HG03469 (cell line): Measurements from ENCODE around the gene PLPPR1.
"Not testable (repeated sequence)": the region's sequence is repeated elsewhere in the genome, so short reads cannot be mapped to it uniquely, and the experiment has no call there.

Source experiments
- ATAC-seq: cut with Tn5 transposase; IDR thresholded peaks from one replicate; pipeline ENCODE4 v1.9.1; 2021; ENCODE audit warnings: mild to moderate bottlenecking, moderate library complexity, moderate number of reproducible peaks; ENCODE audit not compliant: unreplicated experiment

PLPPR1 gene

DNA sequence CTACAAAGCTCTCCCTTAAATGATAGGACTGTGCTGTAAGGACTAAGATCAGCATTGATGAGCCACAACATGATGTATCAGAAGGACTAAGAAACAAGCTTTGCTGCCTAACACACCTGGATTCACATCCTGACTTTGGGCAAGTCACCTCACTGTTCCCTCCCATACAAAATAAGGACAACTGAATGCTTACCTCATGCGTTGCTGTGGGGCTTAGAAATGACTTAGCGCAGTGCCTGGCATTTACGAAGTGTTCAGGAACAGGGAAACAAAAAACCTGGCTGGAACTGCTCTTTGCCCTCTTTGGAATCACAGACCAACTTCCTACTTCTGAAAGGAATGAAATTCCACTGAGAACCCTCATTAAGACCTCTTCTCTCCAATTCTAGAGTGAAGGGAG, 242.6 kb downstream of the PLPPR1 start:
- ATAC-seq: no peak

DNA sequence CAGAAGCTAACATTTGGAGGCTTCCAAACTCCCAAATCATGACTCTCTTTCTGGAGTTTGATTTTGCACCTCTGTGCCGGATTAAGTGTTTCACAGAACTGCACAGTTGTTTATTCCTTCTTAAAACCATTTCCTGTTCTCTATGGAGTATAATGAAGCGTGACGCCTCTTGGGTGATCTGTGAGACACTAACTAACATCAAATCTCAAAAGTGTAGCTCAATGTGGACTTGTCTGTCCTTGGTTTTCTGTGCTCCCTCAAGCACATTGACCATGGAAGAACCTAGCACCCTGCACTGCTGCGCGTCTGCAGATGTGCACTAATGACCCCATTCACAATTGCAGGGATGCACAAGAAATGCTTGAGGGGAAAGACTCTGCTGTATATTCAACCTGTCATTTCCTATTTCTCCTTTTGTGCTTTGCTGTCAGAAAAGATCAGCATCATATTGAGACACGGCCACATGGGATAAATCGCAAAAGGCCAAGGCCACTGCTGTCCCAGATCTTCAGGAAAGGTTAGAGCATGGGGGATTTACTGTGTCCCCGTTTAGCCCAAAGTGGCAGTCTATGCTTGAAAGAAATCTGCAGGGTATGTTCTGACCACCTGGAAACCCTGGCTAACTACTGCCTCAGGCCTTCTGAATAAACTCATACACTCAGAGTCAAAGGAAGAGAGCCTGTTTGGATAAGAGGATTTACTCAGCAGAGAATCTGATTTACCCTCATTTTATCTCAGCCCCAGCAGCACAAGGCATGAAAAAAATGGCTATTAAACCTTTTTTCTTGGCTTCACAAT, 246.6 kb downstream of the PLPPR1 start:
- ATAC-seq: no peak

GRCh38 chr9:101275769-101276250, 247.3 kb downstream of the PLPPR1 start:
- ATAC-seq: no peak

DNA sequence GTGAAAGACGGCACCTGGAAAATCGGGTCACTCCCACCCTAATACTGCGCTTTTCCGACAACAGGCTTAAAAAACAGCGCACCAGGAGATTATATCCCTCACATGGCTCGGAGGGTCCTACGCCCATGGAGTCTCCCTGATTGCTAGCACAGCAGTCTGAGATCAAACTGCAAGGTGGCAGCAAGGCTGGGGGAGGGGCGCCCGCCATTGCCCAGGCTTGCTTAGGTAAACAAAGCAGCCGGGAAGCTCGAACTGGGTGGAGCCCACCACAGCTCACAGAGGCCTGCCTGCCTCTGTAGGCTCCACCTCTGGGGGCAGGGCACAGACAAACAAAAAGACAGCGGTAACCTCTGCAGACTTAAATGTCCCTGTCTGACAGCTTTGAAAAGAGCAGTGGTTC, 262.5 kb downstream of the PLPPR1 start:
- ATAC-seq: not testable (repeated sequence)

- ATAC-seq: no peak
Measured at GRCh38 chr9:101299901-101300300, 271.4 kb downstream of the PLPPR1 start.

GRCh38 chr9:101307051-101307450, 278.5 kb downstream of the PLPPR1 start:
- no peak for ATAC-seq

DNA sequence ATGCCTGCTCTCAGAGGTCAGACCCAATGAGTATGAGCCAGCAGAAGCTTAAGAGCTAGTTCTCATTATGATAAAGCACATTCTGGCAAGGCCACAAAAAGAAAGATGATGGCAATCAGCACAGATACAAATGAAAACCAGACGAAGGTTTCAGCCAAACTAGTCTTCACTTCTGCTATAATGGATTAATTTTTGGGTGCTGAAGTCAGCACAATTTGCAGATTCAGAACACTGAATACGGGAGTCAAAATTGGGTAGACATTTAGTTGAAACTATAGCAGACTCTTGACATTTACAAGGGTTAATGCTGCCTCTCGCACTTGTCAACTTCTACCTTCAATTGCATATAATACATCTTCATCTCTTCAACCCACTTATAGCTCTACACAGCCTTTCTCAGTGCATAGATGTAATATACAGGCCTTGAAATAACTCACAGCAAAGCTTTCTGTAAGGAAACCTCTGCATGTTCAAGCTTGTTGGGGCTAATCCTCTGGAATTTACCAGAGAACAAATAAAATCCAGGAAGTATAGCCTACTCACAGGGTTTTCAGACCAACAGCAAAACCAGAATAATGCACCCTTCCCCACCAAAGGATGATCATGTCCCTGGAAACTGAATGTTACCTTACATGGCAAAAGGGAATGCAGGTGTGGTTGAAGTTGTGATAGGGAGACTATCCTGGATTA, 279.1 kb downstream of the PLPPR1 start:
- ATAC-seq: no peak

- ATAC-seq: no peak
Measured at GRCh38 chr9:101309139-101309538, 280.6 kb downstream of the PLPPR1 start.

DNA sequence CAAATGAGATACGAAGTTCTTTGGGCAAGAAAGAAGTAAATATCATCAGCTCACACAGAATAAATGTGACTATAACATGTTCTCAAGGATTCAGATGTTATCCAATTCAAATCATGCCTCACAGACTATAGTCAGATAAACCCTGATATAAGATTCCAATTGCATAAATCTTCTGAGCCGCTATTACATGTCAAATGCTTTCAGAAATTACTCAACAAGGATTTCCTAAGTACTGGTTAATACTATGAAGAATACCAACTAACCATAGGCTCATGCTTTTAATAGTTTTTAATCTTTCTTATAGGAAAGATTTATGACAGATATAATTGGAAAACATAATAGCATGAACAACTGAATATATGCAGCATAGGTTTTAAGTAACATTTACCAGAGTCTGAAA, 282.7 kb downstream of the PLPPR1 start:
- no peak for ATAC-seq

DNA sequence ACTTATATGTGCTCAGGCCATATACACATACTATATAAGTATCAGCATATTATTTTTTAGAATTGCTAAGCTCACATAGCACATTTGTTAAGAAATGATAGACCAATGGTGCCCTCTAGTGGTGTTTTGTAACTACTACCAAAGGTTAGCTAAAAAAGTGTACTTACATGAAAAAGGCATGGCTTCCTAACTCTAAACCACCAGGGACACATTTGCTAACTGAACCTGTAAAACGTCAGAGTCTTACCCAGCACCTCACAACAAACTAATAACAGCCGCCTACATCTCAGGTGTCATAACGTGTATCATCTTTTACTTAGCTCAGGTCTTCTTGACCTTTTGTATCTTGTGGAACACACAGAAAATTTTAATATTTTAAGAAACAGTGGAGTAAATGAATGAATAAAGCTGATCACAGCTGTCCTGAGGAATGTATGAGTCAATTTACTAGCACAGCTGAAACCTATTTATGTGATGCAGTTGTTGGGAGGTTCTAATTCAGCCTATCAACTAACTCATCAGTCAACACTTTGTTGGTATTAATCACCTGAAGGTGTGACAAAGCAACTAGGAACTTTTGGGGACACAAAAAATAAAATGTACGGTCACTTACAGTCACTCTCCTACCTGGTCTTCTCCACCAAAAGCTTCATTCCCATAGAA, 283.4 kb downstream of the PLPPR1 start:
- peak; percentile 88 for ATAC-seq

- no peak for ATAC-seq
Measured at GRCh38 chr9:101312661-101313060, 284.1 kb downstream of the PLPPR1 start.

DNA sequence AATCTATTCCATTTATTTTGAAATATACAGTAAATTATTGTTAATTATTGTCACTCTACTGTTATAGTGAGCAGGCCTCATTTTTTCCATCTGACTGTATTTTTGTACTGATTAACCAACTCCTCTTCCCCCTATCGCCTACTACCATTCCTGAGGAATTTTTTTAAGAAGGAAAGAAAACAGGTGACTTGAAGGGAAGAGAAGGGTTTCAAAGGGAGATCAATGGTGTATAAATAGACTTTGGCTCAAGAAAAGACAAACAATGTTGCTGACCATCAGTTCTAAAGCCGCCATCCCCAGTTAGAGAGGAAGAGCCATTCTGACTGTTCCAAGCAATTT, 286.6 kb downstream of the PLPPR1 start:
- ATAC-seq: no peak

GRCh38 chr9:101317735-101318134, 289.2 kb downstream of the PLPPR1 start:
- ATAC-seq: no peak

DNA sequence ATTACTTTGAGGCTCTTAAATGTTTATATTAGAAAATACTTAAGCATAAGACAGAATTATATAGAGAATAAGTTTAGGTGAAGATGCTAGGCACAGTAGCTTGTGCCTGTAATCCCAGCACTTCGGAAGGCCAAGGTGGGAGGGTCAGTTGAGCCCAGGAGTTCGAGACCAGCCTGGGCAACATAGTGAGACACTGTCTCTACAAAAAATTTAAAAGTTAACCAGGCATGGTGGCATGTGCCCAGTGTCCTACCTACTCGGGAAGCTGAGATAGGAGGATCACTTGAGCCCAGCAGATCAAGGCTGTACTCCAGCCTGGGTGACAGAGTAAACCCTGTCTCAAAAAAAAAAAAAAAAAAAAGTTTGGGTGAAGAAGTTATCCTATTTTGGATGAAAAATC, 294.6 kb downstream of the PLPPR1 start:
- no peak for ATAC-seq

DNA sequence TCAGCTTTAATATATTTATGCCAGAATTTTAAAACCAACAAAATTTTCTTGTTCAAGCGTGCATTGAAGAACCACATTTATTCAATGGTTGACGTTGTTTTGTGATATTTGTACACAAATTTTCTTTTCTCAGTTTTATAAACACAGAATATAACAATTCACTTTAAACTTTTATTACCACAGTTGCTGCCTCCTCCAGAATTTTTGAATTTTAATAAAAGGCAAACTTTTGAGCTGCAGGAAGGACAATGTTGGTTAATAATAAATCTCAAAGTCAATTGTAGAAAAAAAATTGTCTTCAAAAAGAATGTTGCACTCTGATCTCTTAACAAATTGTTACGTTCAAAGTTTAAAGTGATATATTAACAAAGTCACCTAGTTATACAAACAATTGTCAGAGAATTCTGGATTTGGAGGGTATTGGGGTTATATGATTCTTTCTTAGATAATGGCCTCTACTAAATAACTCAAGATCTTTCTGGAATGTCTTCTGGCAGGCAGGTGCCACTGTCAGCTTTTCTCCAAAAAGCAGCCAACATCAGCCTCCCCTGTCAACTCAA, 295.8 kb downstream of the PLPPR1 start:
- ATAC-seq: no peak

DNA sequence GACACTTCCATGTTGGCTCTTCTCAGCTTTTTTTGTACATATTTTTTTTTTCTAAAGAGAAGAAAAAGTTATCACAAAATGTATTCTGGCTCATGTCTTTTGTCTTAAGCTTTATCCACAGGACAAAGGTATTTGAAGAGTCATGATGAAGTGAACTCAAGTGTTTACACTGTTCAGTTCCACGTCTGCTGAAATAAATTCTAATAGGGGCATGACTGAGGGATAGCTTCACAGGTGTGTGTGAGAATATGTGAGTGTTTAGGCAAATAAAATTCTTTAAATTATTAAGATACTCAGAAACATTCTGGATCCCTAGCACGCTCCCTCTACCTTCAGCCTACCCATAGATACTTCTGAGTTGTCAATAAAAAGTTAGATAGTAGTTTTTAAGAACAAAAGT, 296.5 kb downstream of the PLPPR1 start:
- ATAC-seq: no peak

DNA sequence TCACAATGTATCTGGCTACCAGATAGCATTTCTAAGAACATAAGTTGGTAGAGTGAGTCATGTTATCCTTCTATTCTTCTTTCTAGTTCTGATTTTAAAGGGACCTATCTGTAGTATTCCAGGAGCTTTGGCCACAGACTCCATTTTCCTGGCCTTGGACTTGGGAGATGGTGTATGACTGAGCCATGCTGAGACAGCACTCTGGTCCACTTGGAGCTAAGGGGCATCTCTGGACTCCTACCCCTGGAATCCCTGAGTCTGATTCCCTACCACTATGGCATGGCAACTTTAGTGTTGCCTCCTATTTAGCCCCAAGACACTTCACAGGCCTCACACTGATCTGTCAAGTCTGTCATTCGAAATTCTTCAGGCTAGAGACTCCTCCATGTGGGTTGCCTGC, 297.5 kb downstream of the PLPPR1 start:
- ATAC-seq: no peak

DNA sequence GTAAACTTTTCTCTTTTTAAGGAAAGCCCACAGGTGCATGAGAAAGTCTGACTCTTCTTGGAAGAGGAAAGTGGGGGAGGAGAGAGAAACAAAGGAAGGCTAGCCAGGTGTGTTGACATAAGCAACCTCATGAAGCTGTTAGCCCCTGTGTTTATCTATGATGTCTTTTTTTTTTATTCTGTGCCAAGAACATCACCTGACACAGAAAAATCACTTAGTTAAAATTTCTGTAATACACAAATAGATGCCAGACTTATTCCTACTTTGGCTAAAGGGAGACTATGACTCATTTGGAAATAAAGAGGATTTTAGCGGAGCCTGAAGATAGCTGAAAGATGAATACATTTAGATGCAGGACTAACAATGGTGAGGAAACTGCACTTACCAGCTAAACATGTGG, 298.0 kb downstream of the PLPPR1 start:
- no peak for ATAC-seq

- ATAC-seq: not testable (repeated sequence)
Measured at GRCh38 chr9:101327422-101327909, 298.9 kb downstream of the PLPPR1 start.

DNA sequence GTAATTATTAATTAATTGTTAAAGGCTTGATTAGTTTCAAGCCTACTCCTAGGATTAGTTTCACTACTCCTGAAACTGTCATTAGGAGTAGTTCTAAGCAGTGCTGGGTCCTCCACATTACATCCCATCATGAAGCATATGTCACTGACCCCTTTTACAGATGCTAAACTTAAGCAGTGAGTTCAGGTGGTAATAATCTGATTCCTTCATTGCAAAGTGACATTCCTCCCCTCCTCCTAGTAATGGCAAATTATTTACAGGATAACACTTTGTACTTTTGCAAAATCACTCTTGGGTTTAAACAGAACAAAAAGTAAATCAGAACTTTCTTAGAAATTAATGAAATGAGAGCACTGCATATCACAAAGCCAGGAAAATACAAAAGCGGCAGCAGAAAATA, 303.8 kb downstream of the PLPPR1 start:
- ATAC-seq: no peak

DNA sequence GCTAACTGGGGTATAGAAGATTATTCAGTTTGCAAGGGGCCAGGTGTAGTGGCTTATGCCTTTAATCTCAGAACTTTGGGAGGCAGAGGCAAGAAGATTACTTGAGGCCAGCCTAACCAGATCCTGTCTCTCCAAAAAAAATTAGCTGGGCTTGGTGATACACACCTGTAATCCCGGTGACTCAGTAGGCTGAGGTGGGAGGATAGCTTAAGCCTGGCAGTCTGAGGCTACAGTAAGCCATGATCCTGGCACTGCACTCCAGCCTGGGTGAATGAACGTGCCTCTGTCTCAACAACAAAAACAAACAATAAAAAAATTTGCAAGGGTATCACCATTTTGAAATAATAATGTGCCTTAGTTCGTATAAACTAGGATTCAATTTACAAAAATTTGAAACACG, 305.0 kb downstream of the PLPPR1 start:
- no peak for ATAC-seq
